HCT116 (cell line): Measurements from ENCODE around the gene DDR2. TPM values are rescaled to one million over a fixed set of nuclear protein-coding genes. Genes with fewer than 3 reads are reported as not detected.

Experiments
- ATAC-seq: fragments of 200-7000 bp; cut with Tn5 transposase; 2 replicates; pipeline ENCODE4 v1.9.1; 2020; ENCODE audit warnings: mild to moderate bottlenecking, moderate library complexity
- BruUV-seq: library from RNA; stranded (reverse); fragments of 400-500 nt; replicated peaks from 2 replicates; lab custom pipeline; 2021; lab: Mats Ljungman, UMichigan
- CTCF ChIA-PET: fragments of 300-600 bp; sonication (Branson Sonifier 250); formaldehyde crosslinking; loops from one replicate; lab custom pipeline; 2021; ENCODE audit warnings: antibody characterized with exemption; lab: Charles Lee
- POLR2A ChIA-PET: fragments of 300-600, 350-600 bp; sonication (Branson Sonifier 250); formaldehyde crosslinking; loops from one replicate; lab custom pipeline; 2021; ENCODE audit warnings: antibody characterized with exemption; lab: Charles Lee
- RAD21 ChIA-PET, 2 experiments: fragments of 300-600 bp; sonication (Branson Sonifier 250); formaldehyde crosslinking; loops; one replicate each; lab custom pipeline; 2023; ENCODE audit warnings: low total read pairs in 2 of 2; ENCODE audit not compliant: uncharacterized antibody in 2 of 2, unreplicated experiment in 2 of 2, low non-redundant PET in 1 of 2; lab: Charles Lee
- DNase-seq: peaks from one replicate; pipeline ENCODE4 v3.0.0-alpha.2; 2010; ENCODE audit warnings: low read depth, low spot score
- H2AFZ ChIP-seq: fragments of 200-600 bp; shearing (Covaris generic), sonication (generic); 2 replicates; pipeline ENCODE4 v1.6.1; 2017; ENCODE audit warnings: low read depth, mixed run types, mixed read lengths, antibody characterized with exemption, low read length; ENCODE audit not compliant: poor library complexity, severe bottlenecking
- H3K27ac ChIP-seq: 2 replicates; pipeline ENCODE4 v1.5.1; 2012; ENCODE audit warnings: low read depth, low read length
- H3K27me3 ChIP-seq: fragments of 200-600 bp; sonication (generic); 2 replicates; pipeline ENCODE4 v1.6.1; 2016; ENCODE audit warnings: mixed run types, low read length, mixed read lengths; ENCODE audit not compliant: insufficient read depth
- H3K36me3 ChIP-seq, 2 experiments: fragments of 200-500 bp in 1 of 2; fragments of 200-600 bp in 1 of 2; sonication (Bioruptor generic) in 1 of 2; sonication (generic) in 1 of 2; 2 replicates each; pipeline versions ENCODE4 v1.5.1 to v1.6.1; 2014 to 2016; ENCODE audit warnings: low read length in 2 of 2, inconsistent platforms in 1 of 2, mixed read lengths in 1 of 2, mixed run types in 1 of 2; ENCODE audit not compliant: insufficient read depth in 2 of 2, control insufficient read depth in 1 of 2
- H3K4me1 ChIP-seq, 2 experiments: fragments of 200-600 bp in 1 of 2; sonication (generic) in 1 of 2; 2 replicates each; pipeline versions ENCODE4 v1.5.1 to v1.6.1; 2012 to 2017; ENCODE audit warnings: low read length in 2 of 2, inconsistent platforms in 1 of 2, mild to moderate bottlenecking in 1 of 2, mixed read lengths in 1 of 2, mixed run types in 1 of 2, moderate library complexity in 1 of 2; ENCODE audit not compliant: insufficient read depth in 2 of 2, control insufficient read depth in 1 of 2
- H3K4me2 ChIP-seq: fragments of 200-600 bp; sonication (generic); 2 replicates; pipeline ENCODE4 v1.6.1; 2017; ENCODE audit warnings: mixed run types, low read length, mixed read lengths
- H3K4me3 ChIP-seq, 2 experiments: fragments of 200-600 bp in 1 of 2; sonication (generic) in 1 of 2; replicated peaks in 1 of 2; 2 replicates each; pipeline ENCODE4 v1.5.1; 2011 to 2016; ENCODE audit warnings: low read length in 2 of 2, control low read depth in 1 of 2, low read depth in 1 of 2, mild to moderate bottlenecking in 1 of 2, mixed read lengths in 1 of 2, mixed run types in 1 of 2
- H3K79me2 ChIP-seq: fragments of 200-600 bp; sonication (generic); 2 replicates; pipeline ENCODE4 v1.6.1; 2017; ENCODE audit warnings: mild to moderate bottlenecking, mixed run types, low read length, moderate library complexity, mixed read lengths; ENCODE audit not compliant: insufficient read depth
- H3K9ac ChIP-seq: fragments of 200-600 bp; sonication (generic); 2 replicates; pipeline ENCODE4 v1.6.1; 2016; ENCODE audit warnings: low read length, mixed read lengths
- H3K9me2 ChIP-seq: fragments of 200-600 bp; sonication (generic), shearing (Covaris generic); 2 replicates; pipeline ENCODE4 v1.6.1; 2017; ENCODE audit warnings: mixed run types, mild to moderate bottlenecking, moderate library complexity; ENCODE audit not compliant: insufficient read depth
- H3K9me3 ChIP-seq, 2 experiments: fragments of 200-500 bp in 1 of 2; fragments of 200-600 bp in 1 of 2; sonication (Bioruptor generic) in 1 of 2; sonication (generic) in 1 of 2; 2 replicates each; pipeline ENCODE4 v1.6.1; 2014 to 2017; ENCODE audit warnings: low read length in 2 of 2, mixed read lengths in 2 of 2, inconsistent platforms in 1 of 2, low read depth in 1 of 2, mild to moderate bottlenecking in 1 of 2, mixed run types in 1 of 2, moderate library complexity in 1 of 2; ENCODE audit not compliant: control insufficient read depth in 1 of 2, insufficient read depth in 1 of 2
- H4K20me1 ChIP-seq: fragments of 200-600 bp; sonication (generic), shearing (Covaris generic); 2 replicates; pipeline ENCODE4 v1.6.1; 2017; ENCODE audit warnings: mixed run types, mild to moderate bottlenecking, moderate library complexity; ENCODE audit not compliant: insufficient read depth
- CBX3 ChIP-seq: IDR thresholded peaks from 2 replicates; pipeline ENCODE4 v1.6.1; 2012; ENCODE audit warnings: low read depth
- ELF1 ChIP-seq: IDR thresholded peaks from 2 replicates; pipeline ENCODE4 v1.6.1; 2012; ENCODE audit warnings: low read depth, borderline replicate concordance
- EZH2 ChIP-seq: fragments of 200-600 bp; sonication (generic); IDR thresholded peaks from 2 replicates; pipeline ENCODE4 v1.6.1; 2017; ENCODE audit warnings: antibody characterized with exemption, mixed run types
- JUND ChIP-seq: IDR thresholded peaks from 2 replicates; pipeline ENCODE4 v1.6.1; 2012
- POLR2AphosphoS5 ChIP-seq: IDR thresholded peaks from 2 replicates; pipeline ENCODE4 v1.6.1; 2011; ENCODE audit warnings: mild to moderate bottlenecking, low read depth, low read length, moderate library complexity
- SIN3A ChIP-seq: IDR thresholded peaks from 2 replicates; pipeline ENCODE4 v1.6.1; 2012; ENCODE audit warnings: low read depth
- SP1 ChIP-seq: IDR thresholded peaks from 2 replicates; pipeline ENCODE4 v1.6.1; 2012; ENCODE audit warnings: low read depth
- SRF ChIP-seq: IDR thresholded peaks from 2 replicates; pipeline ENCODE4 v1.6.1; 2012; ENCODE audit warnings: low read depth
- YY1 ChIP-seq: IDR thresholded peaks from 2 replicates; pipeline ENCODE4 v1.6.1; 2011; ENCODE audit warnings: low read length, low read depth, moderate library complexity, mild to moderate bottlenecking; ENCODE audit not compliant: insufficient replicate concordance; ENCODE audit errors: extremely low read depth
- ZFX ChIP-seq: fragments of 450-650 bp; IDR thresholded peaks from 2 replicates; pipeline ENCODE4 v1.6.1; 2017
- ZNF274 ChIP-seq: fragments of 200-500 bp; sonication (Bioruptor generic); IDR thresholded peaks from 2 replicates; pipeline ENCODE4 v1.6.1; 2014; ENCODE audit warnings: mild to moderate bottlenecking, low read depth, low read length, inconsistent platforms
- intact Hi-C: fragments of 100-400 bp; cut with micrococcal nuclease; formaldehyde crosslinking; loops from 2 replicates; pipeline ENCODE4 v1.10.0; 2022
- total RNA-seq: library from RNA; stranded (reverse); gene quantifications from one replicate; pipeline ENCODE4 v1.2.1, GENCODE V29; 2021; ENCODE audit not compliant: unreplicated experiment
- TF ChIP-seq, protein P1 (sequence below): IDR thresholded peaks from 2 replicates; pipeline ENCODE4 v1.6.1; 2012

DDR2 gene
- total RNA-seq, 1 experiment from 2014 or later: 0.84 TPM

DNA sequence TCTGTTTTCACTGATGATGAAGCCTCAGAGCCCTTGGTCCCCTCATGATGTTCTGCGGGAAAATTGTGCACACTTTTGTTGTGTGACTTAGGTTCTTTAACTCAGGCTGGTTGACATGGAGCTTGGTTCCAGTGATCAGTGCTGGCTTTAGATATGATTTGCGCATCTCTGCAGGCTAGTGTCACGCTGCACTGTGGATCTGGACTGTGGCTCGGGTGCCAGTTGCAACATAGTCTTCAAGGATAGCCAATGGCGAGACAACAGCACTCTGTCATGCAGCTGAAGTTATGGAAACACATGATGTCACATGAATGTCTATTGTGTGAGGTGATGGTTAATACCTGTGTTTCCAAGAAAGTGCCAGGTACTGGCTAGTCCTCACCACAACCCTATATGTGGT lies 56.7 kb downstream of the DDR2 start:
- DNase-seq (no peak), ATAC-seq (no peak)
- Histone ChIP-seq H3K9me2 (no peaks in the 10 kb centered on the region), H3K9ac (no peak overlapping the region), H3K36me3 (no peaks in the 10 kb centered on the region), H4K20me1 (no peaks in the 10 kb centered on the region), H3K27me3 (no peaks in the 10 kb centered on the region), H3K4me2 (no peak overlapping the region), H3K27ac (no peak overlapping the region), H3K9me3 (peaks cover 0 to 1% of the 10 kb centered on the region in 2 experiments; a peak in 1 of 4 replicates), H3K4me1 (peaks cover 17 to 35% of the 10 kb centered on the region in 2 experiments), H3K79me2 (no peaks in the 10 kb centered on the region), H3K4me3 (no peak overlapping the region), H2AFZ (no peak overlapping the region)
- ChIA-PET CTCF (no interaction called here), POLR2A (no interaction called here), RAD21 (no interaction called here)
- TF ChIP-seq JUND: no peak
- TF ChIP-seq YY1: no peak
- no peak for TF ChIP-seq CBX3
- TF ChIP-seq ELF1: no peak
- TF ChIP-seq ZFX: no peak
- TF ChIP-seq SRF: no peak
- TF ChIP-seq, protein P1, sequence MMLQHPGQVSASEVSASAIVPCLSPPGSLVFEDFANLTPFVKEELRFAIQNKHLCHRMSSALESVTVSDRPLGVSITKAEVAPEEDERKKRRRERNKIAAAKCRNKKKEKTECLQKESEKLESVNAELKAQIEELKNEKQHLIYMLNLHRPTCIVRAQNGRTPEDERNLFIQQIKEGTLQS: no peak
- TF ChIP-seq SP1: no peak
- intact Hi-C loops: no loop called here
- BruUV-seq: no TSS peak

DNA sequence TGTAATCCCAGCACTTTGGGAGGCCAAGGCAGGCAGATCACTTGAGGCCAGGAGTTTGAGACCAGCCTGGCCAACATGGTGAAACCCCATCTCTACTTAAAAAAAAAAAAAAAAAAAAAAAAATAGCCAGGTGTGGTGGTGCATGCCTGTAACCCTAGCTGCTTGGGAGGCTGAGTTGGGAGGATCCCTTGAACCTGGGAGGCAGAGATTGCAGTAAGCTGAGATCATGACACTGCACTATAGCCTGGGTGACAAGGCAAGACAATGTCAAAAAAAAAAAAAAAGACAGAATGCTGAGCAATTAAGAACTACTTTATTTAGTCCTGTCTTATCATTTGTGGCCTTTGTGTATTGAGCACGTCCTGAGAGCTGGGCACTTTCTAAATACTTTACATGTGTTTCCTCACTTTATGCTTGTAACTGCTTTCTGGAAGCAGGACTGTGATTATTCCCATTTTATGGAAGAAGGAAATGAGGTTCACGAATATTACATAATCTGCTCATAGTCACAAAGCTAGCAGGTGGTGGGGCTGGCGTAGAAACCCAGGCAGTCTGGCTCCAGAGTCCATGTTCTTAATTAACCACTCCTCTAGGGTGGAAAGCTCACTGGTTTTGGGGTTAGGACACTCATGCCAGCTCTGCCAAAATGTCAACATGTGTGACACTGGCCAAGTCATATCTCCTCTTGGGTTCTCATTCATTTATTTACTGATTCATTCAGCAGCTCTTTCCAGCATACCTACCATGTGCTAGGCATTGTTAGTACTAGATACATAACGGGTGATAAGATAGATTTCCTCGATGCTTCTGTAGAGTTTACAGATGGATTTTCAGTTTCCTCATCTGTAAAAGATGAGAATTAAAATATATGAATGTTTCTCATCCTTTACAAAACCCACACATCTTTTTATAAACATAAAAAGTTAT lies 57.7 kb downstream of the DDR2 start:
- H3K9ac ChIP-seq: no peak overlapping the region
- peak overlapping the region; percentile 46; the same call in 1 of the 2 replicates for H3K27ac ChIP-seq
- H3K27me3 ChIP-seq: no peaks in the 10 kb centered on the region
- peak overlapping the region; percentile 53 for H3K4me2 ChIP-seq
- no peaks in the 10 kb centered on the region for H3K79me2 ChIP-seq
- ChIA-PET RAD21 (no interaction called here), CTCF (no interaction called here), POLR2A (no interaction called here)
- no peaks in the 10 kb centered on the region for H3K9me3 ChIP-seq
- TF ChIP-seq ZNF274 (no peak), ZFX (no peak), SIN3A (no peak), EZH2 (no peak), POLR2AphosphoS5 (no peak)
- H3K9me2 ChIP-seq: no peaks in the 10 kb centered on the region
- no TSS peak for BruUV-seq
- peaks cover 17 to 35% of the 10 kb centered on the region in 2 experiments for H3K4me1 ChIP-seq
- no peaks in the 10 kb centered on the region for H4K20me1 ChIP-seq
- H3K4me3 ChIP-seq: no peak overlapping the region
- intact Hi-C loops: no loop called here
- no peak for ATAC-seq
- no peak for DNase-seq
- H3K36me3 ChIP-seq: no peaks in the 10 kb centered on the region
- peak overlapping the region; percentile 52 for H2AFZ ChIP-seq
